Stimulated activated CD8-positive, alpha-beta memory T cell treated with anti-CD3 and anti-CD28 coated beads, Interleukin-12 subunit alpha, Interleukin-12 subunit beta, amount 100 ng/mL, for 24 hours (primary cell): ENCODE data around the gene SH2D1A.

Experiments
- DNase-seq: peaks from one replicate; pipeline ENCODE4 v3.0.0-alpha.2; 2020; ENCODE audit errors: extremely low read depth

SH2D1A gene

GRCh38 chrX:124421898-124422655 is 75.7 kb downstream of the SH2D1A start:
- no peak for DNase-seq
